Right atrium auricular region (tissue), 2 donors: ENCODE data around the gene FXYD6. TPM values are rescaled to one million over a fixed set of nuclear protein-coding genes. Genes with fewer than 3 reads are reported as not detected.

ENCODE experiments used
- DNase-seq: peaks from one replicate; pipeline ENCODE4 v3.0.0-alpha.2; 2019; ENCODE audit warnings: low spot score
- H3K27ac ChIP-seq, 2 donors: fragments of 200-600 bp; sonication (generic); 1 replicate in 1 of 2; 2 replicates in 1 of 2; pipeline ENCODE4 v1.5.1; 2016 to 2019
- H3K27me3 ChIP-seq, 2 donors: fragments of 200-600 bp; sonication (generic); one replicate each; pipeline versions ENCODE4 v1.5.1 to v1.6.0; 2017 to 2019
- H3K36me3 ChIP-seq: fragments of 200-600 bp; sonication (generic); one replicate; pipeline ENCODE4 v1.5.1; 2016
- H3K4me1 ChIP-seq, 2 donors: fragments of 200-600 bp; sonication (generic); one replicate each; pipeline versions ENCODE4 v1.5.1 to v1.6.0; 2017 to 2019
- H3K4me3 ChIP-seq, 2 donors: fragments of 200-600 bp; sonication (generic); 1 replicate in 1 of 2; 2 replicates in 1 of 2; pipeline ENCODE4 v1.5.1; 2017 to 2019; ENCODE audit warnings: mild to moderate bottlenecking in 1 of 2, moderate library complexity in 1 of 2
- H3K9me3 ChIP-seq, 2 donors: fragments of 200-600 bp; sonication (generic); one replicate each; pipeline ENCODE4 v1.5.1; 2019
- total RNA-seq, 2 donors: library from RNA; depleted of rRNA; stranded (reverse); fragments of >200 nt; gene quantifications; one replicate each; pipeline ENCODE4 v1.1.0, GENCODE V29; 2016
- TF ChIP-seq, protein P1 (sequence below), 2 donors: fragments of 200-600 bp; sonication (generic); IDR thresholded peaks; one replicate each; pipeline ENCODE4 v1.5.1; 2019; ENCODE audit warnings: antibody characterized with exemption in 2 of 2

Gene FXYD6
- total RNA-seq, 2 donors from 2014 or later, result 28.6 to 42.6 TPM

DNA sequence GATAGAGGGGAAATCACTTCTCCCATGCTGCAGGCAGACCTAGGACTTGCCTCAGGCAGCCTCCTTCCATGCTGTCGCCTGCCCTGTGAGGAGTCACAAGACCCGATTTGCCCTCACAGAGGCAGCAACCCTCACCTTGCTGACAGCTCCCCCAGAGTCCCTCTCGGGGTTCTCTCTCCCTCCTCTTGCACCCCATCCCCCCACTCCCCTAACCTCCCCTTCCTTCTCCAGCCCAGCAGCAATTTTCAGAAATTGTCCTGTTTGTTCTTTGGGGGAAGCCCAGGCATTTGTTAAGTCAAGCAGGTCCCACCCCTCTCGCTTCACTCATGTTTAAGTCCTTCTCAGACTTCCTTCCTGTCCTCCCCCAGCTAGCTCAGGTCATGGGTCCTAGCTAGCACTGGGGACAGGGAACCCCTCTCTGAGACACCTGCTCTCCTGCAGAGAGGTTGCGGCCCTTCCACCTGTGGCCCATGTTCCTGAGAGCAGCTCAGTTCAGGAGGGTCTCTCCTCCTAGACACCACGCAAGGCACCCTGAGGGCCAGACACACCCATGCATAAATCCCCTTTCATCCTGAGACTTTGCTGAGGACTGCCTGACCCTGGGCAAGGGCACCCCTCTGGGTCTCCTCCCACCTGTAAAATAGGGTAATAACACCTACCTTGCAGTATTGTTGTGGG, 45.6 kb downstream of the FXYD6 start:
- Histone ChIP-seq H3K4me1 (peaks cover 0 to 30% of the 10 kb centered on the region in 2 donors), H3K4me3 (no peak overlapping the region), H3K36me3 (no peaks in the 10 kb centered on the region), H3K27ac (no peak overlapping the region), H3K27me3 (no peaks in the 10 kb centered on the region), H3K9me3 (no peaks in the 10 kb centered on the region)
- TF ChIP-seq, protein P1, sequence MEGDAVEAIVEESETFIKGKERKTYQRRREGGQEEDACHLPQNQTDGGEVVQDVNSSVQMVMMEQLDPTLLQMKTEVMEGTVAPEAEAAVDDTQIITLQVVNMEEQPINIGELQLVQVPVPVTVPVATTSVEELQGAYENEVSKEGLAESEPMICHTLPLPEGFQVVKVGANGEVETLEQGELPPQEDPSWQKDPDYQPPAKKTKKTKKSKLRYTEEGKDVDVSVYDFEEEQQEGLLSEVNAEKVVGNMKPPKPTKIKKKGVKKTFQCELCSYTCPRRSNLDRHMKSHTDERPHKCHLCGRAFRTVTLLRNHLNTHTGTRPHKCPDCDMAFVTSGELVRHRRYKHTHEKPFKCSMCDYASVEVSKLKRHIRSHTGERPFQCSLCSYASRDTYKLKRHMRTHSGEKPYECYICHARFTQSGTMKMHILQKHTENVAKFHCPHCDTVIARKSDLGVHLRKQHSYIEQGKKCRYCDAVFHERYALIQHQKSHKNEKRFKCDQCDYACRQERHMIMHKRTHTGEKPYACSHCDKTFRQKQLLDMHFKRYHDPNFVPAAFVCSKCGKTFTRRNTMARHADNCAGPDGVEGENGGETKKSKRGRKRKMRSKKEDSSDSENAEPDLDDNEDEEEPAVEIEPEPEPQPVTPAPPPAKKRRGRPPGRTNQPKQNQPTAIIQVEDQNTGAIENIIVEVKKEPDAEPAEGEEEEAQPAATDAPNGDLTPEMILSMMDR (IDR thresholded peaks at IDR 0.05), result no peak
- no peak for DNase-seq

DNA sequence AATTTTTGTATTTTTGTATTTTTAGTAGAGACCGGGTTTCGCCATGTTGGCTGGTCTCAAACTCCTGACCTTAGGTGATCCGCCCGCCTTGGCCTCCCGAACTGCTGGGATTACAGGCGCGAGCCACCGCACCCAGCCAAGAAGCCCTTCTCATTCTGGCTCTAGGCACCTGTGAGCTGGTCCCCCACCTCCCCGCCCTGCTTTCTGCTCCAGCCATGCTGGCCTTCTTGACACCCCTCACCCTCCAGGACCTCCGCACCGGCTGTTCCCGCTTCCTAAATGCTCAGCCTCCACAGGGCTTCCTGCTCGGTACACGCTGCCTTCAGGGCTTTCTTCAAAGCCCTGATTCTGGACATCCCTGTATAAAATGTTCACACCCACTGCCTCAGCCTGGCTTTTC, 46.4 kb downstream of the FXYD6 start:
- Histone ChIP-seq H3K4me3 (no peak overlapping the region), H3K36me3 (no peaks in the 10 kb centered on the region), H3K27ac (no peak overlapping the region), H3K9me3 (no peaks in the 10 kb centered on the region), H3K27me3 (no peaks in the 10 kb centered on the region), H3K4me1 (peaks cover 0 to 38% of the 10 kb centered on the region in 2 donors)
- TF ChIP-seq, protein P1 (IDR thresholded peaks at IDR 0.05), result no peak
- DNase-seq, result no peak

DNA sequence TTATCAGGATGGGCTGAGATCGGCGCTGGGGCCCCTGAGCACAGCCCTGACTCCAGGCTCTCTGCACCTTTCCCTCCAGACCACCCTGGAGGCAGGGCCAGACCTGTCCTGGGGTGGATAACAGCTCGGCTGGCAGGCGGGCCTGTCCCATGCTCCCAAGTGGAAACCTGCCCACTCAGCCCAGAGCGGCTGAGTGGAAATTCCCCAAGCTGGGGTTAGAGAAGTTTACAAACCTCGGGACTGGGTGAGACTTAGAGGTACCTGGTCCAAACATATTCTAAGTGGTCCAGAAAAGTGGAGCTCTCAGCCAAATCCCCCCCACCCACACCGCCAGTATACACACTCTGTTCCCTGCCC, 47.1 kb downstream of the FXYD6 start:
- TF ChIP-seq, protein P1 (IDR thresholded peaks at IDR 0.05), result no peak
- H3K4me3 ChIP-seq, result no peak overlapping the region
- H3K27me3 ChIP-seq, result no peaks in the 10 kb centered on the region
- no peaks in the 10 kb centered on the region for H3K36me3 ChIP-seq
- no peaks in the 10 kb centered on the region for H3K9me3 ChIP-seq
- H3K4me1 ChIP-seq, result peaks cover 0 to 45% of the 10 kb centered on the region in 2 donors
- no peak for DNase-seq
- peak overlapping the region; percentile 46 to 63 for H3K27ac ChIP-seq

DNA sequence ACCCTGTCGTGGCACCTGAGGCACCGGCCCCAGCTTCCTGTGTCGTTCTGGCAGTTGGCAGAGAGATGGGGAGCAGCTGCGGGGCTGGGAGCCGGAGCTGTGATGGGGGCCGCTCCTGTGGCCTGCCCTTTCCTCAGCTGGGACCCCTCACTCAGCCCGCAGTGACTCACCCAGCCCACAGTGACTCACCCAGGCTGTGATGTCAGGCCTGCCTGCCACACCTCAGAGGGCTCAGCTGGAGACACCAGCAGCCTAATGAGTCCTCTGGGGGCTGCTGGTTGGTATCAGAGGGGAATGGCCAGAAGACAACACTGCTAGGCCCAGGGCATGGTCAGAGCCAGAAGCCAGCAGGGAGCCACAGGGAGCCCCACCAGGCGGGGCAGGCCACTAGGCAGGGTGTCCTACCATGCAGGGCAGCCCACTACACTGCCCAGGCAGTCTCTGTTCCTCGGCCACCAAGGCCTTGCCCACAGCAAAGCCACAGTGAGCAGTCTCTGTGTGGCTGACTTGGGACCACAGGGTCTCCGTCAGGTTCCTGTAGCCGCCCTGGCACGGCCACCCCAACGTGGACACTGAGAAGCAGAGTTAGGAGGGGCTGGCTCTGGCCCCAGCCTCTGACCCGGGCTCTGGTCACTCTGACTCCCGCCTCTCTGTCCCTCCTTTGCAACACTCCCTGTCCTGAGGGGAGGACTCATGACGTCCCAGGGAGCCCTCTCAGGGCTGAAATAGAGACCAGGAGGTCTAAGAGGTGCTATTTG, 47.7 kb downstream of the FXYD6 start:
- Histone ChIP-seq H3K27ac (peak overlapping the region; percentile 46 to 63), H3K9me3 (no peaks in the 10 kb centered on the region), H3K4me3 (no peak overlapping the region), H3K4me1 (peaks cover 0 to 48% of the 10 kb centered on the region in 2 donors), H3K36me3 (no peaks in the 10 kb centered on the region), H3K27me3 (no peaks in the 10 kb centered on the region)
- TF ChIP-seq, protein P1 (IDR thresholded peaks at IDR 0.05), result no peak
- peak; percentile 84 for DNase-seq

DNA sequence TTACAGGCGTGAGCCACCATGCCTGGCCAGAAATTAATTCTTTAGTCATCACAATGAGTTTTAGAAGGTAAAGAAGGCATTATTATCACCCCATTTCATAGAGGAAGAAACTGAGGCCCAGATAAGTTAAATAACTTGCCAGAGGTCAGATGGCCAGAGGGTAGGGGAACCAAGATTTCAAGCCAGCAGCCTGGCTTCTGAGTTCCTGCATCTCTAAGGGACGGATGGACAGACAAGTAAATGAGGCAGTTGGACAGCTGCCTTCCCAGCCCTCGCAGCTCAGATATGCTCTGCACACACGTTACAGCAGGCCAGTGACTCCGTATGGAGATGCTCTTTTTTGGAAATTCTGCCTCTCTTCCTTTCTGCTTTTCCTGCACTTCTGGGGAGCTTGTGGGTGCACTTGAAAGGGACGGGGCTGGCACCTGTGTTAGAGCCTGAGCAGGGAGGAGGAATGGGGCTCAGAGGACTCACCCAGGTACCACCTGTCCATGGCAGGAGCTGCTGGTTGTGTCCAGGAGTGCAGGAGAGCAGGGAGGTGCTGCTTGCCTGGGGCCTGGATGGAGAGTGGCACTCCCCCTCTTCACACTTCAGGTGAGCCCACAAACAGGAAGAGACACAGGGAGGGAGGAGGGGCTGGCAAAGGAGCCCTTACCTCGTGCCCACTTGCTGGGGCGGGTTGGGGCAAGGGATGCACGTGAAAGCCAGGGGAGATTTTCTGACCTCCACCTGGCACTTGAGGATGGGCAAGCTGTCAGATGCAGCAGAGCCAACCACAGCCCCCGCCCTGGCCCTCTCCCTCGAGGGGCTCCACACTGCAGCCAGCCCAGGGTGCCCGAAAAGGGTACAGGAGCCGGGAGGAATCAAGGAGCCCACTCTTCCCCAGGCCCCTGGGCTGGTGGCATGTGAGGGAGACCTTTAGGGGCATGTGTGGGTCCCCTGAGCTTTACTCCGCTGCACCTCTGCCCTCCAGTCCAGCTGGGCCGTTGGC, 48.6 kb downstream of the FXYD6 start:
- H3K27ac ChIP-seq, result peak overlapping the region in 1 of 2 donors; percentile 63
- TF ChIP-seq, protein P1 (IDR thresholded peaks at IDR 0.05), result no peak
- DNase-seq, result no peak
- H3K4me1 ChIP-seq, result peaks cover 0 to 46% of the 10 kb centered on the region in 2 donors
- H3K27me3 ChIP-seq, result no peaks in the 10 kb centered on the region
- H3K4me3 ChIP-seq, result no peak overlapping the region
- no peaks in the 10 kb centered on the region for H3K36me3 ChIP-seq
- no peaks in the 10 kb centered on the region for H3K9me3 ChIP-seq
